Neural cell (in vitro differentiated cells): ENCODE results near the gene DDOST.

Experiments used
- CTCF ChIP-seq: fragments of 450-650 bp; IDR thresholded peaks from 2 replicates; pipeline ENCODE4 v1.5.1; 2014; ENCODE audit warnings: antibody characterized with exemption, mild to moderate bottlenecking, moderate library complexity; ENCODE audit not compliant: poor library complexity, severe bottlenecking
- EP300 ChIP-seq: fragments of 450-650 bp; conservative IDR thresholded peaks from 2 replicates; pipeline ENCODE4 v1.6.1; 2014; ENCODE audit warnings: antibody characterized with exemption, mild to moderate bottlenecking, moderate library complexity; ENCODE audit not compliant: poor library complexity, severe bottlenecking
- EZH2 ChIP-seq: fragments of 200-600, 300-800 bp; shearing (Covaris generic), sonication (generic); IDR thresholded peaks from 2 replicates; pipeline ENCODE4 v1.6.1; 2014; ENCODE audit warnings: antibody characterized with exemption, low read length, borderline replicate concordance, mild to moderate bottlenecking; ENCODE audit not compliant: insufficient read depth, poor library complexity, severe bottlenecking
- POLR2AphosphoS5 ChIP-seq: IDR thresholded peaks from 2 replicates; pipeline ENCODE4 v1.6.1; 2012

DNA sequence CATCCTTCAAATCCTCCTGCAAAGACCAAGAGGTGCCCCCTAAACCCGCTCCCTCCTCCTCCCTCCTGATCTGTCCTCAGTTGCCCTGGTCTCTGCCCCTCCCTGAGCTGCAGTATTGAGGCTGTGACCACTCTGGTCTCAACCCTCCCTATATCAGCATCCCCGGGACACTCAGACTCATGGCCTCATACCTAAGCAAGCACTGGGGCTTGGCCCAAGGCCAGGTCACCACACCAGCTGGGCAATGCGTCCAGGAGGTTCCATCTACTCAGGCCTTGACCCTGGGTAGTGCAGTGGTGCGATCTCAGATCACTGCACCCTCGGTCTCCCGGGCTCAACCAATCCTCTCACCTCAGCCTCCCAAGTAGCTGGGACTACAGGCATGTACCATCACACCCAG is 46.9 kb upstream of the DDOST start:
- TF ChIP-seq CTCF = no peak
- TF ChIP-seq POLR2AphosphoS5 = no peak
- TF ChIP-seq EZH2 = no peak
- no peak for TF ChIP-seq EP300
